Endothelial cell of umbilical vein (primary cell): ENCODE results near the gene GPR137B. TPM values are rescaled to one million over a fixed set of nuclear protein-coding genes. Genes with fewer than 3 reads are reported as not detected.

ENCODE experiments used
- BruUV-seq: library from RNA; stranded (reverse); fragments of 400-500 nt; replicated peaks from 2 replicates; lab custom pipeline; 2021; lab: Mats Ljungman, UMichigan
- CTCF ChIA-PET: fragments of 300-600, 350-600 bp; sonication (Branson Sonifier 250); formaldehyde crosslinking; loops from one replicate; lab custom pipeline; 2021; ENCODE audit warnings: antibody characterized with exemption, inconsistent platforms; lab: Charles Lee
- POLR2A ChIA-PET: fragments of 300-600, 350-600 bp; sonication (Branson Sonifier 250); formaldehyde crosslinking; loops from one replicate; lab custom pipeline; 2021; ENCODE audit warnings: antibody characterized with exemption, inconsistent platforms; lab: Charles Lee
- DNase-seq: peaks from one replicate; pipeline ENCODE4 v3.0.0-alpha.2; 2011; ENCODE audit warnings: low read depth, low spot score
- FAIRE-seq: peaks from 2 replicates; lab custom pipeline; 2011; peaks lifted over from hg19 to GRCh38; lab: Jason Lieb, UNC
- H2AFZ ChIP-seq: 2 replicates; pipeline ENCODE4 v1.6.0; 2012; ENCODE audit warnings: low read depth, low read length, control low read depth, inconsistent platforms
- H3K27ac ChIP-seq: 2 replicates; pipeline ENCODE4 v1.5.1; 2011; ENCODE audit warnings: low read depth, mild to moderate bottlenecking, control low read depth, low read length, moderate library complexity; ENCODE audit not compliant: insufficient read depth
- H3K27me3 ChIP-seq, 2 experiments: 2 replicates each; pipeline versions ENCODE4 v1.6.0 to v1.6.1; 2011; ENCODE audit warnings: low read length in 2 of 2, mixed read lengths in 1 of 2; ENCODE audit not compliant: control insufficient read depth in 2 of 2, insufficient read depth in 2 of 2
- H3K36me3 ChIP-seq, 2 experiments: 2 replicates in 1 of 2; 3 replicates in 1 of 2; pipeline ENCODE4 v1.5.1; 2011; ENCODE audit warnings: low read length in 2 of 2, mild to moderate bottlenecking in 1 of 2, moderate library complexity in 1 of 2; ENCODE audit not compliant: control insufficient read depth in 2 of 2, insufficient read depth in 2 of 2; ENCODE audit errors: extremely low read depth in 1 of 2
- H3K4me1 ChIP-seq: 3 replicates; pipeline ENCODE4 v1.5.1; 2011; ENCODE audit warnings: mild to moderate bottlenecking, low read length; ENCODE audit not compliant: control insufficient read depth, insufficient read depth; ENCODE audit errors: extremely low read depth
- H3K4me2 ChIP-seq: 2 replicates; pipeline ENCODE4 v1.6.1; 2011; ENCODE audit warnings: low read length, control low read depth, mixed read lengths; ENCODE audit not compliant: insufficient read depth
- H3K4me3 ChIP-seq, 3 experiments: fragments of 200-600 bp in 1 of 3; sonication (generic), shearing (Covaris generic) in 1 of 3; replicated peaks in 1 of 3; 2 replicates each; pipeline ENCODE4 v1.5.1; 2011 to 2016; ENCODE audit warnings: control low read depth in 3 of 3, low read length in 3 of 3, mild to moderate bottlenecking in 2 of 3, inconsistent platforms in 1 of 3, low read depth in 1 of 3, moderate library complexity in 1 of 3; ENCODE audit not compliant: insufficient read depth in 1 of 3
- H3K79me2 ChIP-seq: 2 replicates; pipeline ENCODE4 v1.6.0; 2012; ENCODE audit warnings: low read length, inconsistent platforms; ENCODE audit not compliant: control insufficient read depth, insufficient read depth
- H3K9ac ChIP-seq: replicated peaks from 2 replicates; pipeline ENCODE3; 2011; ENCODE audit warnings: low read length, control low read depth; ENCODE audit not compliant: insufficient read depth; ENCODE audit errors: extremely low read depth
- H3K9me1 ChIP-seq: replicated peaks from 3 replicates; pipeline ENCODE4 v1.6.0; 2011; ENCODE audit warnings: mild to moderate bottlenecking, low read length; ENCODE audit not compliant: control insufficient read depth, insufficient read depth; ENCODE audit errors: extremely low read depth
- H3K9me3 ChIP-seq: replicated peaks from 2 replicates; pipeline ENCODE4 v1.5.1; 2012; ENCODE audit warnings: low read length, inconsistent platforms; ENCODE audit not compliant: control insufficient read depth, insufficient read depth
- H4K20me1 ChIP-seq: replicated peaks from 2 replicates; pipeline ENCODE3; 2011; ENCODE audit warnings: mild to moderate bottlenecking, low read length; ENCODE audit not compliant: control insufficient read depth, insufficient read depth; ENCODE audit errors: extremely low read depth
- EZH2 ChIP-seq: IDR thresholded peaks from 2 replicates; pipeline ENCODE4 v1.6.1; 2012; ENCODE audit warnings: borderline replicate concordance, low read depth, mild to moderate bottlenecking, moderate library complexity, low read length, inconsistent platforms; ENCODE audit not compliant: severe bottlenecking
- FOS ChIP-seq: IDR thresholded peaks from 2 replicates; pipeline ENCODE4 v1.6.1; 2011; ENCODE audit warnings: mild to moderate bottlenecking, low read length, moderate library complexity, borderline replicate concordance; ENCODE audit not compliant: insufficient read depth
- GATA2 ChIP-seq: IDR thresholded peaks from 2 replicates; pipeline ENCODE4 v1.7.0; 2011; ENCODE audit warnings: low read depth, mild to moderate bottlenecking, moderate library complexity, mixed read lengths, low read length; ENCODE audit not compliant: insufficient read length, insufficient read depth
- JUN ChIP-seq: IDR thresholded peaks from 2 replicates; pipeline ENCODE4 v1.6.1; 2011; ENCODE audit warnings: borderline replicate concordance, low read depth; ENCODE audit not compliant: insufficient read length, insufficient read depth
- MAX ChIP-seq: IDR thresholded peaks from 2 replicates; pipeline ENCODE4 v1.6.1; 2011; ENCODE audit not compliant: insufficient read depth, insufficient read length
- MYC ChIP-seq: IDR thresholded peaks from one replicate; pipeline ENCODE4 v1.6.1; 2011; ENCODE audit warnings: mild to moderate bottlenecking, low read depth, low read length
- POLR2AphosphoS5 ChIP-seq: IDR thresholded peaks from 2 replicates; pipeline ENCODE4 v1.6.1; 2012; ENCODE audit warnings: low read depth, mild to moderate bottlenecking, control low read depth, low read length, moderate library complexity; ENCODE audit not compliant: insufficient read depth
- dilution Hi-C: fragments of 300-500 bp; cut with MboI; formaldehyde crosslinking; loops from one replicate; pipeline ENCODE4 v1.15.0; 2019; ENCODE audit warnings: low sequenced_read_pairs; ENCODE audit not compliant: extremely low pct_ligation_motif_present
- intact Hi-C: fragments of 100-400 bp; cut with micrococcal nuclease; formaldehyde crosslinking; loops from one replicate; pipeline ENCODE4 v1.10.0; 2022
- polyA plus RNA-seq, 4 experiments: library from polyadenylated mRNA; depleted of rRNA in 3 of 4; stranded (reverse) in 3 of 4; unstranded in 1 of 4; fragments of >200 nt; gene quantifications; 2 replicates each; pipeline versions ENCODE4 v1.2.1 to v1.2.3, GENCODE V29; 2011 to 2012; ENCODE audit warnings: missing spikeins in 1 of 4
- total RNA-seq: library from RNA; stranded (reverse); gene quantifications from 2 replicates; pipeline ENCODE4 v1.2.3, GENCODE V29; 2021

The GPR137B gene
- total and polyA plus RNA-seq, 2 donors (not counting 3 experiments of a cell fraction or from before 2014, with no cell fraction given), result 7.8 to 11.9 TPM

- intact Hi-C loops (loop anchor here (2.0 kb wide), 1 partner anchor 26 kb away; the partner anchor contains the start of gene GPR137B), dilution Hi-C loops (no loop called here)
- Histone ChIP-seq H3K9me3 (no peaks in the 10 kb centered on the region), H3K9me1 (no peaks in the 10 kb centered on the region), H4K20me1 (no peaks in the 10 kb centered on the region), H3K27ac (no peak overlapping the region), H3K27me3 (no peaks in the 10 kb centered on the region), H3K79me2 (no peaks in the 10 kb centered on the region), H3K36me3 (peaks cover 0 to 2% of the 10 kb centered on the region in 2 experiments), H3K4me2 (no peak overlapping the region), H3K9ac (no peak overlapping the region), H3K4me3 (no peak overlapping the region), H2AFZ (no peak overlapping the region), H3K4me1 (no peaks in the 10 kb centered on the region)
- CTCF ChIA-PET, result no interaction called here
- POLR2A ChIA-PET, result no interaction called here
- FAIRE-seq, result no peak
- BruUV-seq, result no TSS peak
- peak; percentile 44 for DNase-seq
- TF ChIP-seq POLR2AphosphoS5, result no peak
- TF ChIP-seq JUN, result peak; percentile 33
- peak; percentile 15 for TF ChIP-seq FOS
- TF ChIP-seq MYC, result no peak
- TF ChIP-seq EZH2, result no peak
Observed at GRCh38 chr1:236168716-236169429, 26.5 kb downstream of the GPR137B start.

- Histone ChIP-seq H3K4me1 (no peaks in the 10 kb centered on the region), H3K9me3 (no peaks in the 10 kb centered on the region), H3K36me3 (peaks cover 0 to 2% of the 10 kb centered on the region in 2 experiments), H3K27ac (no peak overlapping the region), H3K9ac (no peak overlapping the region), H3K9me1 (no peaks in the 10 kb centered on the region), H3K79me2 (no peaks in the 10 kb centered on the region), H3K27me3 (no peaks in the 10 kb centered on the region), H3K4me2 (no peak overlapping the region), H2AFZ (no peak overlapping the region), H4K20me1 (no peaks in the 10 kb centered on the region), H3K4me3 (no peak overlapping the region)
- CTCF ChIA-PET, result no interaction called here
- dilution Hi-C loops, result no loop called here
- TF ChIP-seq GATA2, result no peak
- no peak for TF ChIP-seq FOS
- TF ChIP-seq MAX, result no peak
- no peak for TF ChIP-seq MYC
- no peak for FAIRE-seq
- no TSS peak for BruUV-seq
- POLR2A ChIA-PET, result interaction anchor here (0.6 kb wide), 1 partner anchor 32 kb away, joined by 3 read pairs; no protein-coding TSS in a partner anchor
- intact Hi-C loops, result no loop called here
- no peak for DNase-seq
Observed at GRCh38 chr1:236172041-236172579, 29.8 kb downstream of the GPR137B start.
